Type B pancreatic cell (in vitro differentiated cells): Measurements from ENCODE around the gene CSRP2. TPM values are rescaled to one million over a fixed set of nuclear protein-coding genes. Genes with fewer than 3 reads are reported as not detected.

ENCODE experiments used
- DNase-seq: peaks from one replicate; pipeline ENCODE4 v3.0.0; 2021; ENCODE audit warnings: mixed read lengths; ENCODE audit not compliant: unreplicated experiment; ENCODE audit errors: extremely low spot score
- H3K27ac Mint-ChIP-seq: 2 replicates; pipeline ENCODE4 v1.8.0; 2021; ENCODE audit warnings: mild to moderate bottlenecking, mixed read lengths
- H3K27me3 Mint-ChIP-seq: 2 replicates; pipeline ENCODE4 v1.8.0; 2021; ENCODE audit warnings: mixed read lengths
- H3K36me3 Mint-ChIP-seq: 2 replicates; pipeline ENCODE4 v1.8.0; 2021; ENCODE audit warnings: mixed read lengths
- H3K4me1 Mint-ChIP-seq: one replicate; pipeline ENCODE4 v1.8.0; 2021; ENCODE audit warnings: mixed read lengths; ENCODE audit not compliant: unreplicated experiment
- H3K4me3 Mint-ChIP-seq: 2 replicates; pipeline ENCODE4 v1.8.0; 2021; ENCODE audit warnings: mild to moderate bottlenecking, mixed read lengths
- H3K9me3 Mint-ChIP-seq: 2 replicates; pipeline ENCODE4 v1.8.0; 2021; ENCODE audit warnings: mixed read lengths
- CTCF ChIP-seq: fragments of 200-600 bp; sonication (generic); conservative IDR thresholded peaks from 2 replicates; pipeline ENCODE4 v1.5.0; 2021; ENCODE audit warnings: antibody characterized with exemption, mild to moderate bottlenecking
- total RNA-seq: library from RNA; stranded (reverse); gene quantifications from 2 replicates; pipeline ENCODE4 v1.2.1, GENCODE V29; 2021; ENCODE audit warnings: low replicate concordance

The CSRP2 gene
- total RNA-seq, 1 donor from 2014 or later, result 88.9 TPM

GRCh38 chr12:76888775-76889174 is 10.0 kb upstream of the CSRP2 start:
- TF ChIP-seq CTCF, result no peak
- Mint-ChIP-seq H3K27ac (no peak overlapping the region), H3K4me1 (peaks cover 12% of the 10 kb centered on the region), H3K27me3 (no peaks in the 10 kb centered on the region), H3K4me3 (no peak overlapping the region), H3K9me3 (peaks cover 3% of the 10 kb centered on the region), H3K36me3 (no peaks in the 10 kb centered on the region)
- DNase-seq, result no peak

GRCh38 chr12:76883811-76884210 is 5.0 kb upstream of the CSRP2 start:
- H3K4me1 Mint-ChIP-seq, result peaks cover 12% of the 10 kb centered on the region
- DNase-seq, result no peak
- no peak overlapping the region for H3K4me3 Mint-ChIP-seq
- no peaks in the 10 kb centered on the region for H3K36me3 Mint-ChIP-seq
- H3K27ac Mint-ChIP-seq, result no peak overlapping the region
- peaks cover 4% of the 10 kb centered on the region for H3K9me3 Mint-ChIP-seq
- no peak for TF ChIP-seq CTCF
- no peaks in the 10 kb centered on the region for H3K27me3 Mint-ChIP-seq

- H3K9me3 Mint-ChIP-seq, result peaks cover 4% of the 10 kb centered on the region
- no peak for TF ChIP-seq CTCF
- no peak for DNase-seq
- no peaks in the 10 kb centered on the region for H3K27me3 Mint-ChIP-seq
- H3K27ac Mint-ChIP-seq, result no peak overlapping the region
- no peaks in the 10 kb centered on the region for H3K36me3 Mint-ChIP-seq
- no peak overlapping the region for H3K4me3 Mint-ChIP-seq
- H3K4me1 Mint-ChIP-seq, result peaks cover 12% of the 10 kb centered on the region
Observed at GRCh38 chr12:76883151-76883550, 4.3 kb upstream of the CSRP2 start.

GRCh38 chr12:76882367-76882766 is 3.5 kb upstream of the CSRP2 start:
- Mint-ChIP-seq H3K36me3 (no peaks in the 10 kb centered on the region), H3K4me3 (peak overlapping the region; percentile 5), H3K4me1 (peaks cover 15% of the 10 kb centered on the region), H3K27me3 (no peaks in the 10 kb centered on the region), H3K27ac (no peak overlapping the region), H3K9me3 (peaks cover 4% of the 10 kb centered on the region)
- DNase-seq, result no peak
- no peak for TF ChIP-seq CTCF

- Mint-ChIP-seq H3K9me3 (peaks cover 4% of the 10 kb centered on the region), H3K27ac (peak overlapping the region; percentile 37), H3K36me3 (no peaks in the 10 kb centered on the region), H3K27me3 (no peaks in the 10 kb centered on the region), H3K4me1 (peaks cover 22% of the 10 kb centered on the region), H3K4me3 (no peak overlapping the region)
- no peak for TF ChIP-seq CTCF
- DNase-seq, result no peak
Observed at GRCh38 chr12:76881142-76881541, 2.3 kb upstream of the CSRP2 start.

- H3K9me3 Mint-ChIP-seq, result peaks cover 4% of the 10 kb centered on the region
- no peak for DNase-seq
- H3K27me3 Mint-ChIP-seq, result no peaks in the 10 kb centered on the region
- TF ChIP-seq CTCF, result no peak
- peaks cover 26% of the 10 kb centered on the region for H3K4me1 Mint-ChIP-seq
- peak overlapping the region; percentile 93 for H3K27ac Mint-ChIP-seq
- H3K36me3 Mint-ChIP-seq, result no peaks in the 10 kb centered on the region
- H3K4me3 Mint-ChIP-seq, result peak overlapping the region; percentile 91
Observed at GRCh38 chr12:76880519-76881023, 1.8 kb upstream of the CSRP2 start.
